ENCODE results near the gene FUZ. TPM values are rescaled to one million over a fixed set of nuclear protein-coding genes. Genes with fewer than 3 reads are reported as not detected.

Gene FUZ
- total RNA-seq, 1 donor from 2014 or later: 10.8 TPM

GRCh38 chr19:49782515-49782914, 30.6 kb downstream of the FUZ start:
- no peak for DNase-seq (ENCODE audit: low spot score)
- Mint-ChIP-seq H3K27me3 (ENCODE audit: low read depth) (no peaks in the 10 kb centered on the region), H3K36me3 (ENCODE audit: low read depth) (peaks cover 19% of the 10 kb centered on the region), H3K4me3 (ENCODE audit: unreplicated experiment) (no peak overlapping the region), H3K27ac (ENCODE audit: unreplicated experiment) (no peak overlapping the region), H3K4me1 (ENCODE audit: low read depth) (peaks cover 13% of the 10 kb centered on the region), H3K9me3 (ENCODE audit: low read depth) (no peaks in the 10 kb centered on the region)
- TF ChIP-seq, protein P1, sequence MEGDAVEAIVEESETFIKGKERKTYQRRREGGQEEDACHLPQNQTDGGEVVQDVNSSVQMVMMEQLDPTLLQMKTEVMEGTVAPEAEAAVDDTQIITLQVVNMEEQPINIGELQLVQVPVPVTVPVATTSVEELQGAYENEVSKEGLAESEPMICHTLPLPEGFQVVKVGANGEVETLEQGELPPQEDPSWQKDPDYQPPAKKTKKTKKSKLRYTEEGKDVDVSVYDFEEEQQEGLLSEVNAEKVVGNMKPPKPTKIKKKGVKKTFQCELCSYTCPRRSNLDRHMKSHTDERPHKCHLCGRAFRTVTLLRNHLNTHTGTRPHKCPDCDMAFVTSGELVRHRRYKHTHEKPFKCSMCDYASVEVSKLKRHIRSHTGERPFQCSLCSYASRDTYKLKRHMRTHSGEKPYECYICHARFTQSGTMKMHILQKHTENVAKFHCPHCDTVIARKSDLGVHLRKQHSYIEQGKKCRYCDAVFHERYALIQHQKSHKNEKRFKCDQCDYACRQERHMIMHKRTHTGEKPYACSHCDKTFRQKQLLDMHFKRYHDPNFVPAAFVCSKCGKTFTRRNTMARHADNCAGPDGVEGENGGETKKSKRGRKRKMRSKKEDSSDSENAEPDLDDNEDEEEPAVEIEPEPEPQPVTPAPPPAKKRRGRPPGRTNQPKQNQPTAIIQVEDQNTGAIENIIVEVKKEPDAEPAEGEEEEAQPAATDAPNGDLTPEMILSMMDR (IDR thresholded peaks at IDR 0.05): no peak

- Mint-ChIP-seq H3K27ac (ENCODE audit: unreplicated experiment) (peak overlapping the region; percentile 65), H3K27me3 (ENCODE audit: low read depth) (no peaks in the 10 kb centered on the region), H3K36me3 (ENCODE audit: low read depth) (peaks cover 19% of the 10 kb centered on the region), H3K4me1 (ENCODE audit: low read depth) (peaks cover 9% of the 10 kb centered on the region), H3K9me3 (ENCODE audit: low read depth) (no peaks in the 10 kb centered on the region), H3K4me3 (ENCODE audit: unreplicated experiment) (no peak overlapping the region)
- DNase-seq (ENCODE audit: low spot score): no peak
- TF ChIP-seq, protein P1 (IDR thresholded peaks at IDR 0.05): no peak
These were observed 31.7 kb downstream of the FUZ start for GRCh38 chr19:49781394-49781793.

DNA sequence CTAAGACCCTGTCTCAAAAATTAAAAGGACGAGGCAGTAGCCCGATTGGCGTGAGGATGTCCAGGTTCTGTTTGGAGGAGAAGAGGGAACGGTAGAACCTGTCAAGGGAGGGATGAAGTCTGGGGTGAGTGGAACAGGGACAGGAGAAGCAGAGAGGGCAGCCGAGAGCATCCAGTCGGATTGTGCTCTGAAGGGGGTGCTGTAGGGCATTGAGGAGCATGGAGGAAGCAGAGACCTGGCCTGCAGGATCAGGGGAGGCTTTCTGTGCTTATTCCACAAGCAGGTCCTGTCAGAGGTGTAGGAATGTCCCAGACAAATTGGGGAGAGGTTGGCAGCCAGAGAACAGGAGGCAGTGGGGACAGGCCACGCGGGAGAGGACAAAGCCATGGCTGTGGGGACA, 32.2 kb downstream of the FUZ start:
- peaks cover 3% of the 10 kb centered on the region for H3K4me1 Mint-ChIP-seq (ENCODE audit: low read depth)
- no peak for DNase-seq (ENCODE audit: low spot score)

GRCh38 chr19:49779731-49780555, 33.1 kb downstream of the FUZ start:
- Mint-ChIP-seq H3K36me3 (ENCODE audit: low read depth) (peaks cover 14% of the 10 kb centered on the region), H3K27ac (ENCODE audit: unreplicated experiment) (peak overlapping the region; percentile 36), H3K4me1 (ENCODE audit: low read depth) (no peaks in the 10 kb centered on the region), H3K27me3 (ENCODE audit: low read depth) (no peaks in the 10 kb centered on the region), H3K9me3 (ENCODE audit: low read depth) (no peaks in the 10 kb centered on the region), H3K4me3 (ENCODE audit: unreplicated experiment) (no peak overlapping the region)
- TF ChIP-seq, protein P1 (IDR thresholded peaks at IDR 0.05): no peak
- no peak for DNase-seq (ENCODE audit: low spot score)

More for the DNA sequence above, 32.2 kb downstream of the FUZ start:
- H3K27ac Mint-ChIP-seq (ENCODE audit: unreplicated experiment): peak overlapping the region; percentile 65
- peaks cover 19% of the 10 kb centered on the region for H3K36me3 Mint-ChIP-seq (ENCODE audit: low read depth)
- no peaks in the 10 kb centered on the region for H3K9me3 Mint-ChIP-seq (ENCODE audit: low read depth)
- H3K27me3 Mint-ChIP-seq (ENCODE audit: low read depth): no peaks in the 10 kb centered on the region
- TF ChIP-seq, protein P1 (IDR thresholded peaks at IDR 0.05): no peak
- no peak overlapping the region for H3K4me3 Mint-ChIP-seq (ENCODE audit: unreplicated experiment)

DNA sequence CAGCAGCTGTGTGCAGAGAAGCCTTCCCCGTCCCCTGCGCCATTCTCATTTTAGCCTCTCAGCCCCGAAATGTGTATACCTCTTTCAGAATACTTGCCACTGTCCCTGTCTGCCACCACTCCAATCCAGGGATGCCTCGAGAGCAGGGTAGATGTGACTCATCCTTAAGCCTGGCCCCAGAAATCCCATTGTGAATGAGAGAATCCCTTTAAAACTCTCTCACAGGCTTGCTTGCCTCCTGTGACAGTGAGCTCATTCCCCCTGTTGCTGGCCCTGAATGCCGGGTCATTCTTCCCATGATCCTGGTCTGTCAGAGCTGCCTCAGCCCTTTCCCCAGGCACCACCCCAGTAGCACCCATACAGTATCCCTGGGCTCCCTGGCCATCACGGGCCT, 36.7 kb downstream of the FUZ start:
- DNase-seq (ENCODE audit: low spot score): no peak
- H3K27me3 Mint-ChIP-seq (ENCODE audit: low read depth): no peaks in the 10 kb centered on the region
- H3K27ac Mint-ChIP-seq (ENCODE audit: unreplicated experiment): no peak overlapping the region
- H3K36me3 Mint-ChIP-seq (ENCODE audit: low read depth): peaks cover 3% of the 10 kb centered on the region
- H3K4me1 Mint-ChIP-seq (ENCODE audit: low read depth): peaks cover 12% of the 10 kb centered on the region
- no peak overlapping the region for H3K4me3 Mint-ChIP-seq (ENCODE audit: unreplicated experiment)
- H3K9me3 Mint-ChIP-seq (ENCODE audit: low read depth): no peaks in the 10 kb centered on the region
- TF ChIP-seq, protein P1 (IDR thresholded peaks at IDR 0.05): no peak
